ENCODE data around the gene PRDM16.

PRDM16 gene

DNA sequence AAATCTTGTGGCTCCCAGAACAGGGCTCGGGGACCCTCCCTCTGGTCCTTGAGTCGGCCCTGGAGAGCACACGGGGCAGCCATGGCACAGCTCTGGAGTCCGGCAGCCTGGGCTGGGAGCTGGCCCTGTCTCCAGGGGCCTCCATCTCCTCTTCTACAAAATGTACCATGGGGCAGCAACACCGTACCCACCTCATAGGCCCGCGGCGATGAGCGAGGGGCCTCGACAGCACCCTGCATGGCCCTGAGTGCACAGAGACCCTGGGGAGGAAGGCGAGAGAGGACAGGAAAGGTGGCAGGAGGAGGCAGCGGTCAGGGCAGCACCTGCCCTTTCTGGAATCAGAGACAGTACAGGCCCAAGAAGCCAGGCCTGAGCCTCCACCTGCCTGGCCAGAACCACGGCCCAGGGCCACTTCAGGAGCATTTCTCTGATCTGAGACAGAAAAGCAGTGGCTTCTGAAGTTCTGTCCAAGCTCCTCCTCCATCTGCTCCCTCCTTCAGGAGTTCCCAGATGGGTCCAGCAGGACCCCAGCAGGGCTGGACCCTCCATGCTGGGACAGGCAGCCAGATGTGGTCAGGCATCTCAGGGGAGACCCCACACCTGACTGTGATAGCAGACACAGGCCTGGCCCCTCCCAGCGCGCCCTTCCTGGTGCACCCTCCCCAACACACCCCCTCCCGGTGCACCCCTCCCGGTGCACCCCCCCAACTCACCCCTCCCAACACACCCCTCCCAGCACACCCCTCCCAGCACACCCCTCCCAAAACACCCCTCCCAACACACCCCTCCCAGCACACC is 309.6 kb downstream of the PRDM16 start:
- TF ChIP-seq, protein P1, sequence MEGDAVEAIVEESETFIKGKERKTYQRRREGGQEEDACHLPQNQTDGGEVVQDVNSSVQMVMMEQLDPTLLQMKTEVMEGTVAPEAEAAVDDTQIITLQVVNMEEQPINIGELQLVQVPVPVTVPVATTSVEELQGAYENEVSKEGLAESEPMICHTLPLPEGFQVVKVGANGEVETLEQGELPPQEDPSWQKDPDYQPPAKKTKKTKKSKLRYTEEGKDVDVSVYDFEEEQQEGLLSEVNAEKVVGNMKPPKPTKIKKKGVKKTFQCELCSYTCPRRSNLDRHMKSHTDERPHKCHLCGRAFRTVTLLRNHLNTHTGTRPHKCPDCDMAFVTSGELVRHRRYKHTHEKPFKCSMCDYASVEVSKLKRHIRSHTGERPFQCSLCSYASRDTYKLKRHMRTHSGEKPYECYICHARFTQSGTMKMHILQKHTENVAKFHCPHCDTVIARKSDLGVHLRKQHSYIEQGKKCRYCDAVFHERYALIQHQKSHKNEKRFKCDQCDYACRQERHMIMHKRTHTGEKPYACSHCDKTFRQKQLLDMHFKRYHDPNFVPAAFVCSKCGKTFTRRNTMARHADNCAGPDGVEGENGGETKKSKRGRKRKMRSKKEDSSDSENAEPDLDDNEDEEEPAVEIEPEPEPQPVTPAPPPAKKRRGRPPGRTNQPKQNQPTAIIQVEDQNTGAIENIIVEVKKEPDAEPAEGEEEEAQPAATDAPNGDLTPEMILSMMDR (IDR thresholded peaks at IDR 0.05; ENCODE audit: borderline replicate concordance, insufficient read depth, low read depth, low read length) = no peak
- H3K4me3 ChIP-seq (ENCODE audit: low read depth, low read length) = no peak overlapping the region

DNA sequence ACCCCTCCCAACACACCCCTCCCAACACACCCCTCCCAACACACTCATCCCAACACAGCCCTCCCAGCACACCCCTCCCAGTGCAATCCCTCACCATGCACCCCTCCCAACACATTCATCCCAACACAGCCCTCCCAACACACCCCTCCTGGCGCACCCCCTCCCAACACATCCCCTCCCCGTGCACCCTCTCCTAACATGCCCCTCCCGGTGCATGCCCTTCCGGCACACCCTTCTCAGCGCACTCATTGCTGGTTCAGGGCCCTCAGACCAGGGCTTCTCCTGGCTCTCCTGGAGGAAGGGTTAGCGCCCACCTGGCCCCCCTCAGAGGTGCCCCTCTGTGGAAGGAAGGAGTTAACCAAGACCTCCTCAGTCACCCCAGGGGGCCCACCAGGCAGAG is 310.9 kb downstream of the PRDM16 start:
- H3K4me3 ChIP-seq (ENCODE audit: low read depth, low read length) = no peak overlapping the region
- TF ChIP-seq, protein P1 (IDR thresholded peaks at IDR 0.05; ENCODE audit: borderline replicate concordance, insufficient read depth, low read depth, low read length) = no peak

DNA sequence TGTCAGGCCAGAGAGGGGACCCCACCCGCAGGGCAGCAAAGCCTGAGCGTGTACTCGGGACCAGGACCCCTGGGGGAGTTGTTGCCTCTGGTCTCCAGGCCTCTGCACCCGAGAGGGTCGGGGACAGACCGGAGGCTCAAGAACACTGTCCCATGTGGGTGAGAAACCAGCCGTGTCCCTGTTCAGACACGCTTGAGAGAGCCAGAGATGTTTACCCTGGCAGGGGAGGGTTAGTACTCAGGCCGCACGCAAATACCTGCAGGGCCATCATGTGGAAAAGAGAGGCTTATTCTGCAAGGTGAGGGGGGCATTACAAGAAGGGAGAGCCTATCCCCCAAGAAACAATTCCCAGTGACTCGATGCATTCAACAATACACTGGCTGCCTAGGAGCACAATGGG is 311.5 kb downstream of the PRDM16 start:
- TF ChIP-seq, protein P1 (IDR thresholded peaks at IDR 0.05; ENCODE audit: borderline replicate concordance, insufficient read depth, low read depth, low read length) = no peak
- no peak overlapping the region for H3K4me3 ChIP-seq (ENCODE audit: low read depth, low read length)

DNA sequence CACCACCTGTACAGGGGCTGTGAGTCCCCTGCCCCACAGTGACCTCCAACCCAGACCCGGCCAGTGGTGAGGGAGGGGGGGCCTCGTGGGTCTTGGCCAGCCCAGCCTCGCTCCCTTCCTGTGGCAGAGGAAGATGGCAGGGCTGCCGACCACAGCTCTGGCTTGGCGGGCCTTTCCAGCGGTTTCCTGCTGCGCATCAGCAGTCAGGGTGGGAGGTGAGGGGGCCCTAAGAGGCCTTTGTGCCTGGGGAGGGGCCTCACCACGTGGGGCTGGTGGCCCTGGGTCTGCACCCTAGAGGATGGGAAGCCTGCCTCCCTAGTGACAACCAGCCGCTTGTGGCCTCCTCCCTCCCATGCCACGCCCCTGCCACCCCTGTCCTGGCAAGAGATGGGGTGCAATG is 312.9 kb downstream of the PRDM16 start:
- no peak overlapping the region for H3K4me3 ChIP-seq (ENCODE audit: low read depth, low read length)

DNA sequence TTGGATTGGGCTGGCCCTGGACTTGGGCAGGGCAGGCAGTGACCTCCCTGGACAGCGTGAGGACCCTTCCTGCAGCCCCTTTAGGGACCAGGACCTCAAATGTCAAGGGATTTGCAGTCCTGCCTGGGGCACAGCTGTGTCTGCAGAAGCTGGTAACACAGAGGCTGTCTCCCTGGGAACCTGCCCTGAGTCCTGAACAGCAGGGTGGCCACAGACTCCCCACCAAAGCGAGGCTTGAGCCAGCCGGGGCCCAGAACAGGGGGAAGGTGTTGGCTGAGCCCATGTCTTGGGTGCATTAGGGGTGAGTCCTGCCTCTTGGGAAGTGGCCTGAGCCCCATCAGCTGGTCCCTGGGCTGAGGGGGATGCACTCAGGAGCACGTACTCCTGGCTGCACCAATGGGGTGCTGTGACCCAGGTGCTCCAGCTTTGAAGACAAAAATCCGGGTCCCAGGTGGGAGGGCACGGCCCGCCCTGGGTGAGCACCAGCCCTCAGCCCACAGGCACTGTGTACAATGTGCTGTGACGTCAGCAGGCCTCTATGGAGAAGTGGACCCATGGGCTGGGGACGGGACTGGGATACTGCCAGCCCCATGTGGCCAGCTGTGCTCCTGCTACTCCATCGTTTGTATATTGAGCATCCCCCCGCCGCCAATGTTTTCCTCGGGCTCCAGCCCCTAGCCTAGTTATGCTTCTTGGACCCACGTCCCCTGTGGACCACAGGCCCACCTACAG is 313.5 kb downstream of the PRDM16 start:
- H3K4me3 ChIP-seq (ENCODE audit: low read depth, low read length) = no peak overlapping the region
- TF ChIP-seq, protein P1 (IDR thresholded peaks at IDR 0.05; ENCODE audit: borderline replicate concordance, insufficient read depth, low read depth, low read length) = no peak

More for the DNA sequence above, 312.9 kb downstream of the PRDM16 start:
- TF ChIP-seq, protein P1 (IDR thresholded peaks at IDR 0.05; ENCODE audit: borderline replicate concordance, insufficient read depth, low read depth, low read length) = no peak

GRCh38 chr1:3383679-3384078 is 314.7 kb downstream of the PRDM16 start:
- H3K4me3 ChIP-seq (ENCODE audit: low read depth, low read length) = no peak overlapping the region
- TF ChIP-seq, protein P1 (IDR thresholded peaks at IDR 0.05; ENCODE audit: borderline replicate concordance, insufficient read depth, low read depth, low read length) = no peak

Data from GM12875 (cell line).